MM.1S (cell line): ENCODE data around the gene CDK5.

Experiments
- DNase-seq: peaks from one replicate; pipeline ENCODE4 v3.0.0-alpha.2; 2015
- H2AFZ ChIP-seq: fragments of 300-600 bp; sonication (generic); 2 replicates; pipeline ENCODE4 v1.6.0; 2016; ENCODE audit warnings: antibody characterized with exemption, low read length
- H3F3A ChIP-seq: fragments of 300-600 bp; sonication (generic); 2 replicates; pipeline ENCODE4 v1.6.1; 2016; ENCODE audit warnings: mild to moderate bottlenecking, antibody characterized with exemption, low read length, moderate library complexity, mixed read lengths; ENCODE audit not compliant: insufficient read depth
- H3K27ac ChIP-seq: fragments of 300-600 bp; sonication (generic); 2 replicates; pipeline ENCODE4 v1.5.1; 2016; ENCODE audit warnings: mild to moderate bottlenecking, low read length
- H3K27me3 ChIP-seq: fragments of 300-600 bp; sonication (generic); replicated peaks from 2 replicates; pipeline ENCODE4 v1.6.0; 2016; ENCODE audit warnings: low read length; ENCODE audit not compliant: insufficient read depth
- H3K36me3 ChIP-seq: fragments of 300-600 bp; sonication (generic); replicated peaks from 2 replicates; pipeline ENCODE4 v1.6.1; 2016; ENCODE audit warnings: mild to moderate bottlenecking, low read length, mixed read lengths; ENCODE audit not compliant: insufficient read depth
- H3K4me1 ChIP-seq: fragments of 300-600 bp; sonication (generic); 2 replicates; pipeline ENCODE4 v1.6.1; 2016; ENCODE audit warnings: low read length, mixed read lengths
- H3K4me2 ChIP-seq: fragments of 300-600 bp; sonication (generic); 2 replicates; pipeline ENCODE4 v1.6.0; 2016; ENCODE audit warnings: low read depth, low read length
- H3K4me3 ChIP-seq: fragments of 300-600 bp; sonication (generic); 2 replicates; pipeline ENCODE4 v1.5.1; 2016; ENCODE audit warnings: low read length, mixed read lengths
- H3K79me2 ChIP-seq: fragments of 300-600 bp; sonication (generic); 2 replicates; pipeline ENCODE4 v1.6.1; 2016; ENCODE audit warnings: mixed run types, low read length, mixed read lengths
- H3K9ac ChIP-seq: fragments of 300-600 bp; sonication (generic); 2 replicates; pipeline ENCODE4 v1.6.1; 2016; ENCODE audit warnings: low read length, mixed read lengths
- H3K9me2 ChIP-seq: fragments of 300-600 bp; sonication (generic); replicated peaks from 2 replicates; pipeline ENCODE4 v1.6.1; 2016; ENCODE audit warnings: mild to moderate bottlenecking, low read length, mixed read lengths; ENCODE audit not compliant: insufficient read depth
- H3K9me3 ChIP-seq: fragments of 300-600 bp; sonication (generic); replicated peaks from 2 replicates; pipeline ENCODE4 v1.6.1; 2016; ENCODE audit warnings: mild to moderate bottlenecking, low read length, mixed read lengths; ENCODE audit not compliant: insufficient read depth
- H4K20me1 ChIP-seq: fragments of 300-600 bp; sonication (generic); 2 replicates; pipeline ENCODE4 v1.6.1; 2016; ENCODE audit warnings: mild to moderate bottlenecking, low read length, moderate library complexity, mixed read lengths; ENCODE audit not compliant: insufficient read depth
- CTCF ChIP-seq: fragments of 300-600 bp; sonication (generic); IDR thresholded peaks from 2 replicates; pipeline ENCODE4 v1.5.1; 2016; ENCODE audit warnings: antibody characterized with exemption, low read length, mixed read lengths
- EZH2 ChIP-seq: fragments of 300-600 bp; sonication (generic); optimal IDR thresholded peaks from 2 replicates; pipeline ENCODE3; 2017; ENCODE audit warnings: low read depth, mild to moderate bottlenecking, antibody characterized with exemption, low read length, mixed read lengths
- EZH2phosphoT487 ChIP-seq: fragments of 300-600 bp; sonication (generic); IDR thresholded peaks from 2 replicates; pipeline ENCODE4 v1.6.1; 2018; ENCODE audit warnings: antibody characterized with exemption, low read length

The CDK5 gene

GRCh38 chr7:151102991-151103390 is 45.3 kb upstream of the CDK5 start:
- no peak for DNase-seq
- H3K9me3 ChIP-seq = no peaks in the 10 kb centered on the region
- 0 out of 2 replicates have a peak, but pooled peaks cover 5% of the 10 kb centered on the region for H4K20me1 ChIP-seq
- H3K27ac ChIP-seq = no peak overlapping the region
- H3K4me2 ChIP-seq = no peak overlapping the region
- H3K4me3 ChIP-seq = no peak overlapping the region
- TF ChIP-seq CTCF (no peak), EZH2 (no peak), EZH2phosphoT487 (no peak)
- H3K9ac ChIP-seq = no peak overlapping the region
- peaks cover 61% of the 10 kb centered on the region for H3K79me2 ChIP-seq
- H3K9me2 ChIP-seq = no peaks in the 10 kb centered on the region
- H2AFZ ChIP-seq = no peak overlapping the region
- no peaks in the 10 kb centered on the region for H3F3A ChIP-seq
- H3K27me3 ChIP-seq = no peaks in the 10 kb centered on the region
- H3K36me3 ChIP-seq = no peaks in the 10 kb centered on the region
- no peaks in the 10 kb centered on the region for H3K4me1 ChIP-seq

GRCh38 chr7:151101621-151102396 is 44.1 kb upstream of the CDK5 start:
- no peaks in the 10 kb centered on the region for H3K27me3 ChIP-seq
- TF ChIP-seq EZH2 (no peak), CTCF (no peak)
- no peak overlapping the region for H3K4me3 ChIP-seq
- H3K9ac ChIP-seq = no peak overlapping the region
- DNase-seq = no peak
- H3F3A ChIP-seq = no peaks in the 10 kb centered on the region
- peaks cover 72% of the 10 kb centered on the region for H3K79me2 ChIP-seq
- H3K4me1 ChIP-seq = no peaks in the 10 kb centered on the region
- no peaks in the 10 kb centered on the region for H3K9me2 ChIP-seq
- no peak overlapping the region for H3K4me2 ChIP-seq
- H2AFZ ChIP-seq = no peak overlapping the region
- H3K27ac ChIP-seq = no peak overlapping the region
- 0 out of 2 replicates have a peak, but pooled peaks cover 5% of the 10 kb centered on the region for H4K20me1 ChIP-seq
- H3K9me3 ChIP-seq = no peaks in the 10 kb centered on the region
- H3K36me3 ChIP-seq = no peaks in the 10 kb centered on the region

- TF ChIP-seq EZH2 = no peak
- TF ChIP-seq EZH2phosphoT487 = no peak
- no peak for TF ChIP-seq CTCF
- Histone ChIP-seq H3K79me2 (peaks cover 80% of the 10 kb centered on the region), H3K9me3 (no peaks in the 10 kb centered on the region), H3K9ac (no peak overlapping the region), H3K4me3 (no peak overlapping the region), H3K27me3 (no peaks in the 10 kb centered on the region), H3F3A (no peaks in the 10 kb centered on the region), H3K9me2 (no peaks in the 10 kb centered on the region), H3K27ac (no peak overlapping the region), H2AFZ (no peak overlapping the region), H3K4me2 (no peak overlapping the region), H3K4me1 (no peaks in the 10 kb centered on the region), H4K20me1 (0 out of 2 replicates have a peak, but pooled peaks cover 5% of the 10 kb centered on the region), H3K36me3 (no peaks in the 10 kb centered on the region)
- no peak for DNase-seq
These were observed 43.2 kb upstream of the CDK5 start for GRCh38 chr7:151100921-151101320.
